ENCODE measurements around the gene EML6.

The EML6 gene

DNA sequence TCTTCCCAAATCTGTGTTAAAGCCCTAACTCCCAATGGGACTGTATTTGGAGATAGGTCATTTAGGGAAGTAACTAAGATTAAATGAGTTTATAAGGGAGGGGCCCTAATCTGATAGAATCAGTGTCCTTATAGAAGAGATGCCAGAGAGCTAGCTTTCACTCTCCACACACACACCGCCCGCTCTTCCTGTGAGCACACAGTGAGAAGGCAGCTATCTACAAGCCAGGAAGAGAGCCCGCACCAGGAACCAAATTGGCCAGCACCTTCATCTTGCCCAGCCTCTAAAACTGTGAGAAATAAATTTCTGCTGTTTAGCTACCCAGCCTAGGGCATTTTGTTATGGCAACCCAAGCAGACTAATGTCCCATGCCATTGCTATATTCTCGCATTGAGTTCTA, 201.6 kb downstream of the EML6 start:
- no peak for DNase-seq

DNA sequence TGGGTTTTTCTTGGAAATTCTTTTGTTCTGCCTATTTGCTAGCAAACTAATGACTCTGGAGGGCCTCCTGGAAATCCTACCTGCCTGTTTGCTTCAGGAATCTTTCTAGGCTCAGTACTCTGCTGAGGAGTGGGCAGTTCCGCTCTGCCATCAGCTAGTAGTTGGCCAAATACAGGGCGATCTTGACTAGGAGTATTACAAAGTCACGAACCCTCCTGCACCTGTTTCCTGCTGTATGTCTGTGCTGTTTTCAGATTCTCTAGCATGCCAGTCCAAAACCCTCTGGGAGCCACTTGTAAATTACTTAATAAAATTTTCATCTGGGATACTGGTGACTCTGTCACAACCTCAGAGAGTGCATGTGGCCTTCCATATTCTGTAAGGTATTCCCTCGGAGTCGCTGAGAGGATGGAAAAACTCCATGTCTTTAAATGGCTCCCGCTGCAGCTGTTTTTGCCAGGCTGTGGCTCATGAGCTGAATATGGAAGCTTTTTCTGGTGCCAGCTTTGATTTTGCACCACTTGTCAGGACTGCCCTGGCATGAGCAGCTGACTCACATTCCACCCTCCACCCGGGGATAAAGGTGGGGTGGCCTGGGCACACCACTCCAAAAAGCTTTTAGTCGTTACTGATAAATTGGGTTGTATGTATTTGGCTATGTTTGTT, 203.8 kb downstream of the EML6 start:
- no peak for DNase-seq

DNA sequence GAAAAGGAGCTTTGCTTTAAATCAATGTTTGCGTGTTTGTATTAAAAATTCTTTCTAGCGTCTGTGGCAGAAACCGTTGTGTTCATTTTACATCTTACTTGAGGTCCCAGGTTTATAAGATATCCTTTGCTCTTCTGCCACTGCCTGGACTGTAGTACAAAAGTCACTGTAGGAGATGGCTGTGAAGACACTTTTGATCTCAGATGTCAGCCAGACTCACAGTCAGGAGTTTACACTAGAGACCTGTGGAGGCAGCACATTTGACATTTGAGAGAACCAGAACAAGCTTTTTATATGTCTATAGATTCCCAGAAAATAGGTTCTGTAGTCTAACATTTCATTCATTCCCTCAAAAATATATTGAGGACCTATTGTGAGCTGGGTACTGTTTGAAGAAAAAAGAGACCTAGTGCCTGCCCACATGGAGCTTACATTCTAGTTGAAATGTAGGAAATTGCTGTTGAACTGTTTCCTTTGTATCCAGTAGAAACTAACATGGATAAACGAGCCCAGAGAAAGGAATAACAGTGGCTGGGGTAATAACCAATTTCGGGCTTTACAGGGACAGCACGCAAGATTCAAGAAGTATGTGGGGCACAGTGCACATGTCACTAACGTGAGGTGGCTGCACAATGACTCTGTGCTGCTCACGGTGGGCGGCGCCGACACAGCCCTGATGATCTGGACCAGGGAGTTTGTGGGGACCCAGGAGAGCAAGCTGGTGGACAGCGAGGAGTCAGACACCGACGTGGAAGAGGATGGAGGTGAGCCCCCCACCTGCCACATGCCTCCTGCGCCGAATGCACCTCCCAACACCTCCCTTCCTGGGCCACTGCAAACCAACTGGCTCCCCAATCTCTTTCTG, 204.5 kb downstream of the EML6 start:
- no peak for DNase-seq

DNA sequence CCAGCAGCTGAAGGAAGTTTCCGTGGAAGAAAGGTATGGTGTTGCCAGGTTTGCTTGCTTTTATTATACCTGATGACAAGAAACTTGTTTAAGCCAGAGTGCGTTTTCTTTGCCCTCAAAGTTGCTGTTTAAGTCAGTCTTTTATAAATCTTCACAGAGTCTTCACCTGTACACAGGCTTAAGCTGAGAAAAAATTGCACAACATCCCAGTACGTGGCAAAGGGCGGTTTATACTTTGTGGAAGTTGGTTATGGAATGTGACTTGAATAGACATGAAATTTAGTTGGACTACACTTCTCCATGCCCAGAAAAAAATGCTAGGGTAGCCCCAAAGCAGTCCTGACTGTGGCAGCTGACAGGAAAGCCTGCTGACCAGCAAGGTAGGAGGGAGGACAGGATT, 205.3 kb downstream of the EML6 start:
- no peak for DNase-seq

DNA sequence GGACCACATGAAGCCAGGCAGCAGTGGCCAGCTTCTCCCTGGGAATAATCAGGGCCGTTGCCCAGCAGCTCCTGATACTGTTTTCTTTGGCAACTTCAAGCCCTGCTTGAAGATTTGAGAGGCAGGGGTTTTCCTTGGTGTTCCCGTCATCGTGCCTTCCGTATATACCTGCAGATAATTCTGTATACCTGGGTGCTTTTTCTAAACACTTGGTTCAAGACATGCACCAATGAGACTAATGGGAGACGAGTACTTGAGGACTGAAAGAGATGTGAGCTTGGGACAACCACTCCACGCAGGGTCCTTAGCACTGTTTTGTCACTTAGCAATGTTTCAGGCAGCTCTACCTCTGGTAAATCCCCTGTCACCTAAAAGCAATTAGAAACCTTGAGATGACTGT, 208.0 kb downstream of the EML6 start:
- DNase-seq: no peak

DNA sequence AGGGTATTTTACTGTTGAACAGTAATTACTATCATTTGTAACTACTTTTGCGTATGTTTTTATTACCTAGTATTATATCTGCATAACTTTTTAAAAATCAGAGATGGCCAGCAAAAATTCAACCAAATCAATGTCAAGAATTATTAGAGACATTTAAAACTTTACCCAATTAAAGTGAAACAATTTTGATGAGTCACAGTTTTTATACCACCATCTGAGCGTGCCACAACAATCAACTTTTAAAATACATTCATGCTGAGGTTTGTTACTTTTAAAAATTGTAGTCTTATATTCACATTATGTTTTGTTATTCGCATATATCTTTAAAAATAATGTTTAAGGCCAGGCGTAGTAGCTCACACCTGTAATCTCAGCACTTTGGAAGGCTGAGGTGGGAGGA, 211.9 kb downstream of the EML6 start:
- DNase-seq: no peak

DNA sequence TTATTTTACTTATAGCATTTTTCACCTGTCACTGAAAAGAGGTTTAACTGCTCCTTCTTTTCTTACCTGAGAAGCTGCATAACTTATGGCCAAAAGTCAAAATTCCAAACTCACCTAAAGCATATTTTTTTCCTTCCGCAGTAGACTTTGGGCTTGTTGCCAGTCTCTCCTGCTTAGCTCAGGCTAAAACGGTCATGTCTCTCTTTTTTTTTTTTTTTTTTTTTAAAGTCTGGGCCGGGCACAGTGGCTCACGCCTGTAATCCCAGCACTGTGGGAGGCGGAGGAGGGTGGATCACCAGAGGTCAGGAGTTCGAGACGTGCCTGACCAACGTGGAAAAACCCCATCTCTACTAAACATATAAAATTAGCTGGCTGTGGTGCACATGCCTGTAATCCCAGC, 213.3 kb downstream of the EML6 start:
- no peak for DNase-seq

DNA sequence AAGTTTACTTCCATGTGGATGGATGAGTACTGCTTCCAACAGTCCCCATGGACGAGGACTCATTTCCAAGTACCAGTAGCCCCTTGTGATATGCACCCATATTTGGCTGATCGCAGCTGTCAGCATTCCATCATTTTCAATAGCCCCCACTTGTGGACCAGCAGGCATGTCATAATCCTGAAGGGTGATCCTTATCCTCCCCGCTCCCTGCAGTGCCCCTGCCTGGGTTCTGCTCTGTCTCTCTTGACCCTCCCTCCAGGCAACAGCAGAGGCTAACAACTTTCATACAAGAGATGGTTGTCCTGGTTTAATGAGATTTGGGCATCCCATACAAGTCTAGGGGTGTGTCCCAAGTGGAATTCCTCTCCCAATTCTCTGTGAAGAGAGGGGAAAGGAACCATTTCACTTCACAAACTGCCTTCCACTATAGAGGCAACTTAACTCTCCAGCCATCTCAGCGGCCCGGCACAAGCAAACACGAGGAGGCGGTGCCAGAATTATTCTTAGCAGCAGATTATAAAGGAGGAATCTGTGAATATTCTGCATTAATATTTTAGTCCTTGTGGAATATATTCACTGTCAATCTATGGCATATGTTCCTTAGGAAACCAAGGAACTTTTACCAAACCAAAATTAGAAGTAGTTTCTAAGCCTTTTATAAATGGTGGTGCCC, 216.1 kb downstream of the EML6 start:
- no peak for DNase-seq

DNA sequence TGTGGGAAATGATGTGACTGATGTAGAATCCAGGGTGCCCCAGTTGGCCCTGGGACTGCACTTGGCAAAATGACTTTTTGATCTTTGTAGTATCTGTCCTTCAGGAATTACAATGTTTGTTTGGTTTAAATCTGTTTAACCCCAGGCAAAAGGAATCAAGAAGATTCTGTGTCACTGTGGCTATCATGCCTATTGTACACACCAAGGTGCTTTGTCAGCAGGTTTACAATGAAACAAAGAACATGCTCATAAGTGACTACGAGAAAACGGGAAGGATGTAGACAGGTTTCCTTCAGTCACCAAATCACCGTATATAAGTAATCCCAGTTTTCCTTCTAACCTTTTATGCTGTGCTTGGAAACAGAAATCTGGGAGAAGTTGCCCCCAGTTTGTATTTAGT, 217.3 kb downstream of the EML6 start:
- DNase-seq: no peak

DNA sequence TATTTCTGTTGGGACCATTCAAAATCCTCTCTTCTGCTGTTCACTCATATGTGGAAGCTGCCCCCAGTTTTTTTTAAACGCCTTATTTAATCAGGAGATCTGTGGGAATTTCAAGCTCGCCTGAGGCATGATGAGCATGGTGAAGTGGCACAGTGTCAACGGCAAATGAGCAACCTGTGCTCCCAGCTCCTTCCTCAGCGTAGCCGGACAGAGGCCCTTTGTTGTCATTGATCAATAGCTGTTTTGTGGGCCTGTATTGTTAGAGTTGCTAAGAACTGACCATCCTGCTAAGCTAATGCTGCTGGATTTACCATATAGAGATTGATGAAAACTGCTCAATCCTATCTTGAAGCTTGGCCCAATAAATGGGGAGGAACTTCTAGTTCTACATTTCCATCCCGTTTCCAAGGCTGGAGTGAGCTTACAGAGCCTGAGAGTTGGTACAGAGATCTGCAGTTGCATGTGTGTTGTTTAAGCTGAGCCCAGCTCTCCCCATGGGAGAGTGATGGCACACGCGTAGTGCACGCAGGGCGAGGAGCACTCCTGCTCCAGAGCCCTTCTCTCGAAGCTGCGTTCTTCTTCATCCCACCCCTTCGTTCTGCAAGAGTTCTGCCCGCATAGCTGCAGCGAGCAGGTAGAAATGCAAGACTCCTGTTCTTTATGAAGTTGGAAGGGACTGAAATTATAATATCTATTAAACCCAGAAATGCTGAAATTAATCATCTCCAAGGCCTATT, 218.0 kb downstream of the EML6 start:
- DNase-seq: no peak

DNA sequence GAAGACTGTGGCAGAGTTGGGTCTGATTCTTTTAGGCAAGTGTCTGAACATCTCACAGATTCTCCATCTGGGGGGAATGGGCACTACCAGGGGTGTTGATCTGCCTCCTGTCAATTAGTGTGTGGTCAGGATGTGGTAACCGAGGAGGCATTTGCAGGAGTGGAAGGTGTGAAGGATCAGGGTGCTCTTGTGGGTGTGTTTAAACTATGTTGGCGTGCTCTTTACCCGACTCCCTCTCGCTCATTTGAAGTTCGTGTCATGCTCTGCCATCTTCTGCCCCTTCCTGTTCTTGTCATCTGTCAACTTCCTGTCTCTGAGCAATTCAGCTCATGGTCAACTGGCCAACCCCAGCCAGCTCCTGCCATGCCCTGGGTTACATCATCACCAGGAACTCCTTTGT, 218.9 kb downstream of the EML6 start:
- no peak for DNase-seq

DNA sequence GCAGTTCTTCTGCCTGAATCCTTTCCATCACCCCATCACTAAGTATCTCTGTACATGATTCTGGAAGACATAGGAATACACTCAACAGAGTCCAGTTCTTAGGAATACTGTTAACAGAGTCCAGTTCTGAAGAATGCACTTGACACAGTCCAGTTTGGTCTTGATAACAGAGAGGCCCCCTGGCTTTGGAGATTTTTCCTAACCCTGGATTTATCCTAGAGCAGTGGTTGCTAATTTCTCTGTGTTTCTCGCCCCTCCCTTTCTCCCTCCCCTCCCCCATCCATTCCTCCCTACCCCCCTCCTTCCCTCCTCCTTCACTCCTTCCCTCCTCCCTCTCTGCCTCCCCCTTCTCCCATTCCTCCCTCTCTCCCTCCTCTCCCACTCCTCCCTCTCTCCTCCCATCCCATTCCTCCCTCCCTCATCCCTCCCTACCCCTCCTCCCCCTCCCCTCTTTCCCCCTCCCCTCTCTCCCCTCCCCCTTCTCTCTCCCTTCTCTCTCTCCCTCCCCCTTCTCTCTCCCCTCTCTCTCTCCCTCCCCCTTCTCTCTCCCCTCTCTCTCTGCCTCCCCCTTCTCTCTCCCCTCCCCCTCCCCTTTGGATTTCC, 221.4 kb downstream of the EML6 start:
- DNase-seq: no peak

DNA sequence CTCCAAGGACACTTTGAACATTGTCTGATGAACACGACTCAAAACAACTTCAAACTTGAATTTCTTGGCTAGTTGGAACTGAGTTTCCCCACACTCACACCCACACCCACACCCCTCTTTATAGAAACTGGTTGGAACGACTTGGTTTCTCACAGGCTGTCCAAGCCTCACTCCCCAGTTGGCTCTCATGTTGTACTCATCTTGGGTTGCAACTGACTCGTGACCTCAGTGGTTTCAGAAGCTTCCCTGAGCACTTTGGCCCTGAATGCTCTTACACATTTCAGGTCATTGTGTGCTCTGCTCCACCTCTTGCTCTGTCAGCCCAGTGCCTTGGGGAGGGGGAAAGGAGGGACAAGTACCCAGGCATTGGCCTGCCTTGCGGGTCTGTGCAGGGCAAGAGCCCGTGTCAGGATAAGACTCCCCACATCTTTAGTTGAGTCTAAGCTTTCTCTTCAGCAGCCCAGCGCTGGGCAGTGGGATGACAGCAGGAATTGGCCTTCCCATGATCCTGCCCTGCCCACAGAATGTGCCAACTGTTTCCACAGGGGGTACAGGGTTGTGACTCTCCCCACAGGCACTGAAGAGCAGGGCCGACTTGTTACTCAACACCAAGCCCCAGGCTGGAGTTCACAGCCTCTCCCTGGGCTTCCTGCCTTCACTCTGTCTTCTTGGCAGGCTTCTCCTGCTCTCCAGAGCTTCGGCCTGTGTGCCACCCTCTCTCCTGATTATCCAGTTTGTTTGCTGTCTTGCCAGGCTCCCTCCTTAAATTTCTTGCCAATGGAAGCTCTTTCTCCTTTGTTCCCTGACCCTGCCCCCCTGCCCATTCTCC, 222.1 kb downstream of the EML6 start:
- DNase-seq: no peak

DNA sequence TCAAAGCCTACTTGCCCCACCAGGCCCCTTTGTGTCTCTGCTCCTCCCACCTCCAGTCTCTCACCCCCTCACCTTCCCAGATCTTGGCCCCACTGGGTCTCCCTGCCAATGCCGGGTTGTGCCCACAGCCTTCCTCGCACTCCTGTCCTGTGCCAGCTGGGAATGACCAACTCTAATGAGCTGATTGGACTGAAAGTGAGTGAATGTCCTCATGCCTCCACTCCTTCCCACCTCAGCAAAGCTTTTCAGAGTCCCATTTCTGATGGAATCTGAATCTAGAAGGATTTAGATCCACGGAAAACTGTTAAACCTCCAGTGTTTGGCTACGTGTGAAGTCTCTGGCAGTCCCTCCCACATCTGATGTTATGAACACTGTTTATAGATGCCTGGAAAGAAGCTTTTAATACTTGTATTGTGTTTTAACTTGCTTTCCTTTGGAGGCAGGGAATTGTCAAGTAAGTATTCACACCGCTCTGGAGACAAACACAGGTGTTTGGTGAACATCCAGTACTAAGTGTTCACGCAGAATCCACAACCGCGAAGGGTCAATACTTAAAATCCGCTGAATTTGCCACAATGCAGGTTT, 222.9 kb downstream of the EML6 start:
- no peak for DNase-seq

DNA sequence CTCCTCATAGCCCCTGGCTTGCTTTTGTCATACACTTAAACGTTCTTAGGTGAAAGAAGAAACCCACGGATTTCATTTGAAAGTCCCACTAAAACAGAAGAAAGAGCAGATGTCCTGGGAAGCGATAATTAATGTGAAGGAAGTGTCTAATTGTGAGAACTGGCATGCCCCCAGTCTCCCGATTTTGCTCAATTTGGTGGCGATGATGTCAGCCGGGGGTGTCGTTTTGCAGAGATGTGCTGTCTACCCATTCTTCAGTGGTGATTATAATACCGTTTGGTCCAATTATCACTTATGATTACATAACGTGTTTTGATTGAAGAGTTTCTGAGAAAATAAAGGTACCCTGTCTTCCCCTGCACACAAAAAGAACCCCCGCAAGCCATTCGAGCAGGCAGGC, 223.7 kb downstream of the EML6 start:
- DNase-seq: no peak

DNA sequence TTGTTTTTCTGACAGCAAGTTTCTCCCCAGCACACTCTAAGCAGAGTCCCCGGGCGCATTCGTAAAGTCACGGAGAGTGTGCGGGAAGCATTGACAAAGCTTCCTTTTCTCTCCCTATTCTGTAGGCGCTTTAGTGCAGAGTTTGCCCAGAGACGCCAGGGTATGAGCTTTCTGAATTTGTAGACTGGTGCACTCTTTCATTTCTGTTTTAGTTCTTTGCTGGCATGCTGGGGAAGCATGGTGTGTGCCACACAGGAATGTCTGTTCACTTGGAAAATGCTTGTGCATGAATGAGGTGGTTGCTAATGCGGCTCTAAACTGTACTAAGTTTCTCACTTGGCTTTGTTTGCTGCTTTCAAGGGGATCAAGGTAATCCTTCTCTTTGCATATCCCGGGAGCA, 224.2 kb downstream of the EML6 start:
- DNase-seq: no peak

DNA sequence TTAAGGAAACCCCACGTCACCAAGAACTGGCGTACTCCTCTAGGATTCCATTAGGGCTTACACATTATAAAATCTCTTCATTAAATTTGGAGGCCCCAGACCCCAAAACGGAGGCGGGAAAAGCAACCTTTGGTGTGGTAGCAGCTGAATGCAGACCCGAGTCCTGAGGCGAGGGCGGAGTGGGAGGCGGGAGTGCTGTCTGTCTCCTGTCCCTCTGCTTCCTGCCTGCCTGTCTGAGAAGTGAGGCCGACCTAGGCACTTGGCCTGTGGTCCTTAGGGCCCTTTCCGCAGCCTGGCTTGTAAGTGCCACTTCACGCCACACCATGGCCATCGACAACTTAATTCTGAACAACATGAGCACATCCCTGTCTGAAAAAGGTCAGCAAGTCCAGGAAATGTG, 224.7 kb downstream of the EML6 start:
- no peak for DNase-seq

DNA sequence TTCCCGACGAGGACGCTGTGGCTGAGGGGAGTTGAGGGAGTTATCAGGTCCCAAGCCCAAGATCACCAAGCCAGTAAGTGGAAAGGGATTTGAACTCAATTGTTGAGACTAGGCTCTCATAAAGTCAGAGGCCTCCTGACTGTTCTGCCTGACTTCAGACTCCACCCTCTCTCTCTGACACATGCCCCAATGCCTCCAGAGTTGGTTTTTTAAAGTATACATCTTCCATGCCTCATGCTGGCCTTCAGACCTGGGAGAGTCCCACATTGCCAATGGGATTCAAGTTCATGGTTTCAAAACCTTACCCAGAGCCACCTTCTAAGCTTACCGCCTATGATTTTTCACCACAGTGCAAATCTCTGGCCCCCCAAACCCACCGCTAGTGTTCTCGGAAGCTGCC, 226.0 kb downstream of the EML6 start:
- no peak for DNase-seq

DNA sequence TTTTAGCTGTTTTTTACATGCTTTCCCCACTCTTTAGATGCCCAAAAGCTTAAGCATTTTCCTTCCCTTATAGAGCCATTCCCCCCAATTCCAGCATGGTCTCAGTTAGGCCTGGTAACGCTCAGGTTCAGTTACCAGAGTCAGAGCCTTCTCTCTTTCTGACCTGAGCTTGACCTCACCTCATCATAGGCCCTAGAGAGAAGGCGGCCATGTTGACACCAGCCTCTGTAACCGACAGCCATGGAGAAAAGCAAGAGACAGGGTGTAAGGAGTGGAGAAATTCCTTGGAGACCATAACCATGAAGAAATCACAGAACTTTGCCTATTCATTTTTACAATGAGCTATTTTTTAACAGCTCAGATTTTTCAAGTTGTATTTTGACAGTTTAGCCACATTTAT, 227.3 kb downstream of the EML6 start:
- no peak for DNase-seq

DNA sequence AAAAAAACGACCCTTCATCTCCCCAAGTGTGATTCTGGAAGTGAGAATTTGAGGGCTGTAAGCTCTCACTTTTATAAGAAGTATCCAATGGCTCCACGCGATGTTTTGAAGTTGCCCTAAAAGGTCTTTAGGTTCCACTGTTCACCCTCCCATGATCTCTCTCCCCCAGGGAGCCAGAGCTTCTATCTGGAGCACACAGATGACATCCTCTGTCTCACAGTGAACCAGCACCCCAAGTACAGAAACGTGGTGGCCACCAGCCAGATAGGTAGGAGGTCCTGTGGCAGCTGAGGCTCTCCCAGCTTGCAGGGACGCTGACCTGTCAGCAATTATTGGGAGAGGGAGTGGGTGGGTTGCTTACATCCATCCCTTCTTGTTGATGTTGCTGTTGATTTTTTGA, 229.0 kb downstream of the EML6 start:
- DNase-seq: no peak

DNA sequence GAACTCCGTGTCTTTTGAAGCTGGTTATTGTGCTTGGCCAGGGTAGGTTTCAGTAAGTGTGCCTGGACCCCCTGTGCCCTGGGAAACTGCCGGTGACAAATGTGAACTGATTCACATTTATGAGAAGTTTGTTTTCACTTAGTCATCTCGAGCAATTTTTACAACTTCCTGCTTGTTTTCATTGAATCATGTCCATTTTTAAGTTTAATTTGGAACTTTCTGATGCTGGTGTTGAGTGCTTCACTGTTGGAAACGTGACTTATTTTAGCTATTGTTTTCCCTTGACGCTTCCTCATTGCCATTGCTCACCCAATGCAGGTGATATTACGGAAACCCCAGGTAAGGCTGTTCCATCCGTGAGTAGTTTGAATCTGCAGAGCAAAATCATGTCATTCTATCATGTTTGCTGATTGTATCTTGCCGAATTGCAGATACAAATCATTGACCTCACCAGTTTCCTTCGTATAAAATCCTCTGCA, 229.6 kb downstream of the EML6 start:
- DNase-seq: no peak

DNA sequence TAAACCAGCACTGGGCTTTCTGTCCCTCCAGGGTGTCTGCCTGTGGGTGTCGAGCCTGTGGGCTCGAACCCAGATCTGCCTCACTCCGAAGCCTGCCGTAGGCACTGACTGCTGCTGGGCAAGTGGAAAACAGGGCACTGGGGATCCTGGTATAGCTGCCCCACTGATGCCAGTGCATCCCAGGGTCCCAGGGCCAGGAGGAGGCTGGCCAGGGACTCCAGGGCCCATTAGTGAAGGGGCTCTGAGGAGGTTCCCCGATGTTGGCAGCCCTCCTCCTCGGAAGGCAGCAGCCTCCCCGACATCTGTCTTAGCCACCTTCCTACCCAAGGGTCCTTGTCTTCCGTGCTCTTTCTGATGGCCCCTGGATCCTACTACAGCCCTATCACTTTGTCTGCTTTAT, 230.7 kb downstream of the EML6 start:
- DNase-seq: no peak

Data from NCI-H2171 (cell line).